GM19035 (cell line): ENCODE results near the gene PI3.
"Not testable (repeated sequence)": the region's sequence is repeated elsewhere in the genome, so short reads cannot be mapped to it uniquely, and the experiment has no call there.

Experiments
- ATAC-seq: cut with Tn5 transposase; IDR thresholded peaks from one replicate; pipeline ENCODE4 v1.9.1; 2021; ENCODE audit not compliant: unreplicated experiment

The PI3 gene

DNA sequence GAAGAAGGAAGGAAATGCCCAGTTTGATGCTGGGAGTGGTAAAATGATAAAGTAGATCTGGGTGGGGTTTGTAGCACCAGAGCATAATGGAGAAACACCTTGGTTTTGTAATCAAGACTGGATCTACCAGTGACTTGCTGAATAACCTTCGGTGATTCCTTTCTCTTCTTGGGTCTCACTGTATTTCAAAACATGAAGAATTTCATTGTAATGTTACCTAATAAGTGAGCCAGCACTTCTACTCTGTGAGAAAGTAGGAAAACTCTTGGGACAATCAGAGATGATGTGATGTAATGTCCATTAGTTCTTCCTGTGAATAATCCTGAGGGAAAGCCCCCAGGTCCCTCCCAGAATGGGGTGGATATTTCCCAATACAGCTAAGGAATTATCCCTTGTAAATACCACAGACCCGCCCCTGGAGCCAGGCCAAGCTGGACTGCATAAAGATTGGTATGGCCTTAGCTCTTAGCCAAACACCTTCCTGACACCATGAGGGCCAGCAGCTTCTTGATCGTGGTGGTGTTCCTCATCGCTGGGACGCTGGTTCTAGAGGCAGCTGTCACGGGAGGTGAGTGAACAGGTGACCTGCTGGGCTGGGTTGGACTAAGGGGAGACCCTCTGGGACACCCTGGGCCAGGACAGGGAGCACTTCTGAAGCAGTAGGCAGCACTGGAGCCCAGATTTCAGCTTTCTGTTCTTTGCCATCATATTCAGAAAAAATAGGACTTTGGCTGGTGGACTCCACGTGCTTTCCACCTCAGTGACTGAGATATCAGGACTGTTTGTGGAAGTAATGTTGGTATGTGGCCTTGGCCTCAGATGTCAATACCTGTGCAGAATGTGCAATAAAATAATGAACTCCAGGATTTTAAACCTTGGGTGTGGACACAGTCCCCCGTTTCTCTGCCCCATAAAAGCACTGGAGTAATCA is at the start of gene PI3:
PI3 (plus strand) TSS at position 469 of the 931 bp plus-strand sequence; CDS start at position 490, 21 bp downstream.
- ATAC-seq: no peak

DNA sequence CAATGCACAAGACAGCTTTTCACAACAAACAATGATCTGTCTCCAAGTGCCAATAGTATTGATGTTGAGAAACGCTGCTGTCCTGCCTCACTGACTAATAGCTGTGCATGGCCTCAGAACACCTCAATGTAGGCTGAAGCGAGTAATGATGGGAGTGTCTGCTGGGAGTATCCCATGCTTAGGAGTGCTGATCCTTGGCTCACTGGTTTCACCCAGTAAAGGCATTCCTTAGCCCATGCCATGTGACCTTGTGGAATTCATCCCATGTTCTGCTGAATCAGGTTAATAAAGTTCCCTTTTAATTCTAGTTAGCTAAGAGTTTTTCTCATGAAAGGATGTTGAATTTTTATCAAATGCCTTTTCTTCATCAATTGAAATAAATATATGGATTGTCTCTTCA is 46.6 kb upstream of the PI3 start:
- no peak for ATAC-seq

- no peak for ATAC-seq
Measured at GRCh38 chr20:45136911-45137310, 37.8 kb upstream of the PI3 start.

GRCh38 chr20:45138561-45139300 is 36.0 kb upstream of the PI3 start:
- no peak for ATAC-seq

GRCh38 chr20:45139733-45140375 is 34.8 kb upstream of the PI3 start:
- ATAC-seq: not testable (repeated sequence)

- no peak for ATAC-seq
Measured at GRCh38 chr20:45140836-45141235, 33.9 kb upstream of the PI3 start.

DNA sequence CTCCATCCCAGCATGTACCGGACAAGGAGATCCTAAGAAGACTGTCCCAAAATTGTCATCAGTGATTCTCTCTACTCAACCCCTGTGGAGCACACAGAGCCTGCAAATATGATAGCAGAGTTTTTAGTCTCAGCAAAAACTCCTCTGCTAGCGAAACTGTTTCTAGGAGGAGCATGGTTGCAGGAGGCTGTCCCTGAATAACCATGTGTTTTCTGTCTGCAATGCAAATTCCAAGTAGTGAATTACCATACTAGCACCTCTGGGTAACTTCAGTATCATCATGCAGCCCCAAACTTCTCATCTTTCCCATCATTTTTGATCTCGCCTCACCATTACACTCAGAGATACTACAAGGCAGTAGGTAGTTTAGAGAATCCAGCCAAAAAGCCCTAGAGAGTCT is 25.6 kb upstream of the PI3 start:
- no peak for ATAC-seq

DNA sequence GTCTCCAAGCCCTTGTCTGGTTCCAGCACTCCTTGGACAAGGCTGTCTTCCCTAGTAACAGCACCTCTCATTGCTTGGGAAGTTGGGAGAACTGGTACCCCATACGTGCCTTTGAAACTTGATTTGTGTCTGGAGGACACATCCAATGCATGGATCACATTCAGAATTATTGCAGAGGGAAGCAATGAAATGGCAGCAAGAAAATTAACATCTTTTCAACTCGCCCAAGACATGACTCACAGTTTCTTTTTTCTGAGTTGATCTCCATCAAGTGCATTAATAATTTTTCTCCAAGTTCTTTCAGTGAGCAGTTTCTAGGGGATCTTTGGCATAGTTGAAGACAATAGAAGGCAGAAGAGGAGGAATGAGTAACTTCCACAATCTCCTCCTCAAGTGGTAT is 22.3 kb upstream of the PI3 start:
- ATAC-seq: no peak

DNA sequence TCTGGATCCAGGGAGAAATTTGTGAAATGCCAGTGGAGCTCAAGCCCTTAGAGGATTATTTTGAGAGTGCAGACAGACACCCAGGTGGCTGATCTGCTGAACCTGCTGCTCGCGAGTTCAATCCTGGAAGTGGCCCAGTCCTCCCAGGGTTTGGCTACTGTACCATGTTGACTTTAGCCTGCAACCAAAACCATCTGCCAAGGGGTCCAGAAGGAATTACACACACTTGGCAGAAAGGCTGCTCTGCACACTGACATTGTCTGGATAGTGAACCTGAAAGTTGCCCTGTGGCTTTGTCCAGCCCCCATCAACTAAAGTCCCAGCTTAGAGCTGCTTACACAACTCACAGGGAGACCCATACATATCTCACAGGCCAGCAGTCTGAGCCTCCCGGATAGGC is 21.6 kb upstream of the PI3 start:
- no peak for ATAC-seq

GRCh38 chr20:45153752-45154151 is 20.9 kb upstream of the PI3 start:
- no peak for ATAC-seq

GRCh38 chr20:45154183-45154582 is 20.5 kb upstream of the PI3 start:
- ATAC-seq: no peak

- not testable (repeated sequence) for ATAC-seq
Measured at GRCh38 chr20:45154794-45155193, 19.9 kb upstream of the PI3 start.

DNA sequence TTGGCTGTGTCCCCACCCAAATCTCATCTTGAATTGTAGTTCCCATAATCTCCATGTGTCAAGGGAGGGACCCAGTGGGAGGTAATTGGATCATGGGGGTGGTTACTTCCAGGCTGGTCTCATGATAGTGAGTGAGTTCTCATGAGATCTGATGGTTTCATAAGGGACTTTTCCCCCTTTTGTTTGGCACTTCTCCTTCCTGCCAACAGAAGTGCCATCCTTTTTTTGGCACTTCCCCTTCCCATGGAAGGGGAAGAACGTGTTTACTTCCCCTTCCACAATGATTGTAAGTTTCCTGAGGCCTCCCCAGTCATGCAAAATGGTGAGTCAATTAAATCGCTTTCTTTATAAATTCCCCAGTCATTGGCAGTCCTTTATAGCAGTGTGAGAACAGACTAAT is 18.0 kb upstream of the PI3 start:
- ATAC-seq: no peak

- no peak for ATAC-seq
Measured at GRCh38 chr20:45157962-45158361, 16.7 kb upstream of the PI3 start.

GRCh38 chr20:45163083-45163803 is 11.5 kb upstream of the PI3 start:
- ATAC-seq: no peak

GRCh38 chr20:45164906-45165305 is 9.8 kb upstream of the PI3 start:
- no peak for ATAC-seq

- no peak for ATAC-seq
Measured at GRCh38 chr20:45173522-45173921, 1.2 kb upstream of the PI3 start.

DNA sequence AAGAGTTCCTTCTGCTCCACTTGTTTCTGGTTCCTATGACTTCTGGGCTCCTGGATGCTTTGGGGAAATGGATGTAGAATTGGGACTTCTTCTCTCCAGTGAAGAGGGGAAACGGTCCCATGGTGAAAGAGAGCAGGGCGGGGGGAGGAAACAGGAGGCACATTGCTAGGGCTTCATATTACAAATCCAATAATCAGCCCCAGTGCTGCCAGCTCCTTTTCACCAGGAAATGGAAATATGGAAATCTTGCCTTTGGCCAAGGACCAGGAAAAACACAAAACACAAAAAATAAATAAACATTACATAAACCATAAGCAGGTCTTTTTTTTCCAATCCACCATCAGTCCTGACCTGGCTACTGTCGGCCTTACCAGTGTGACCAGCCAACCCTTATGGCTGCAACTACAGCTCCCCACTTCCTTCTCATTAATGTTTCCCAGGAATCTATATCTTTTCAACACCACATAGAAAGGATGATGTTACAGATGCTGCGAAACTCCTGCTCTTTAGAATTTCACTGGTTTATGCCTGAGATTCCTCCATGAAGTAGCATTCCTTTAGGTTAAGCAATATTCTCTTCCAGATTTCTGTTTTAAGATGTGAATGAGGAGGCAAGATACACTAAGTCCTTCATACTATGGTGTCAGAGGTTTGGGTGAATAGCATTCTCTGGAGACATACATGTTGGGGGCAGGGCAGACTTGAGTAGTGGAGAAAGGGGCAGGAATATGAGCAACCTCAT is 2.0 kb downstream of the PI3 start:
- no peak for ATAC-seq

GRCh38 chr20:45179166-45179565 is 4.5 kb downstream of the PI3 start:
- ATAC-seq: no peak

GRCh38 chr20:45181639-45182038 is 6.9 kb downstream of the PI3 start:
- ATAC-seq: no peak
